PFSK-1 (cell line): ENCODE measurements around the gene TTYH1.

ENCODE experiments used
- POLR2AphosphoS5 ChIP-seq: IDR thresholded peaks from 2 replicates; pipeline ENCODE4 v1.6.1; 2012; ENCODE audit warnings: low read depth, mild to moderate bottlenecking, control low read depth, low read length, moderate library complexity
- REST ChIP-seq, 2 experiments: IDR thresholded peaks; 2 replicates each; pipeline versions ENCODE4 v1.6.1 to v1.8.0; 2011 to 2012; ENCODE audit warnings: low read depth in 2 of 2, low read length in 2 of 2, control low read depth in 1 of 2, inconsistent platforms in 1 of 2, mild to moderate bottlenecking in 1 of 2, moderate library complexity in 1 of 2; ENCODE audit not compliant: insufficient read depth in 1 of 2
- SIN3A ChIP-seq: IDR thresholded peaks from 2 replicates; pipeline ENCODE4 v1.6.1; 2012; ENCODE audit warnings: mild to moderate bottlenecking, low read length, moderate library complexity, borderline replicate concordance; ENCODE audit not compliant: insufficient read depth
- TAF1 ChIP-seq: IDR thresholded peaks from 2 replicates; pipeline ENCODE4 v1.6.1; 2012; ENCODE audit warnings: low read length, control low read depth, borderline replicate concordance; ENCODE audit not compliant: insufficient read depth

- TF ChIP-seq SIN3A: no peak
- no peak for TF ChIP-seq POLR2AphosphoS5
- TF ChIP-seq TAF1: no peak
- 0 out of 4 replicates have a peak, but pooled peaks have one; percentile 40 to 43 for TF ChIP-seq REST (IDR thresholded peaks at IDR 0.05; ENCODE audit: insufficient read depth in 1 of 2, low read depth in 2 of 2, low read length in 2 of 2)
Observed at GRCh38 chr19:54469496-54469934, 54.3 kb downstream of the TTYH1 start.
